ENCODE measurements around the gene NKX2-4.

NKX2-4 gene

GRCh38 chr20:21358737-21359136 lies 38.6 kb downstream of the NKX2-4 start:
- no peak for FAIRE-seq

GRCh38 chr20:21357844-21358243 lies 39.5 kb downstream of the NKX2-4 start:
- FAIRE-seq: no peak

GRCh38 chr20:21356386-21356785 lies 40.9 kb downstream of the NKX2-4 start:
- no peak for FAIRE-seq

GRCh38 chr20:21355981-21356380 lies 41.3 kb downstream of the NKX2-4 start:
- no peak for FAIRE-seq

- no peak for FAIRE-seq
Measured at GRCh38 chr20:21353236-21353635, 44.1 kb downstream of the NKX2-4 start.

DNA sequence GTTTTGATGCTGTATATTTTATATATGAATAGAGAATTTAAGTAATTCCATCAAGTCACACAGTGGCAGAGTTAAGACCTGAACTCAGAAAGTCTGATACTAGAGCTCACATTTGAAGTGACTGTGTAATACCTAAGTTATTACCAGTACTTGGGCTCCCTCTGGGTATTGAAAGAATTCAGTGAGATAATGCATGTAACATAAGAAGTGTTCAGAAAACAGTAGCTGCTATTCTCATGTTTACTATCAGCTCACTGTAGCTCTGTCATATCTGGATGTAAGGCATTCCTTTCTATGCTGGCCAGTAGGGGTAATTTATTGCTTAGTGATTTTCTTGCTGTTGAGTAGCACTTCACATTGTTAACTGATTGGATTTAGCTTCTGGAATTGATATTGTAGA lies 44.6 kb downstream of the NKX2-4 start:
- no peak for FAIRE-seq

All from A204.1 (cell line).